H1 (cell line): ENCODE results near the gene SEC24C. TPM values are rescaled to one million over a fixed set of nuclear protein-coding genes. Genes with fewer than 3 reads are reported as not detected.

Experiments used
- BCL11A ChIP-seq, 2 experiments: IDR thresholded peaks; one replicate each; pipeline ENCODE4 v1.6.1; 2011; ENCODE audit warnings: low read depth in 2 of 2, low read length in 2 of 2, mild to moderate bottlenecking in 2 of 2
- CBX5 ChIP-seq: fragments of 300-800, 300-1000 bp; sonication (generic); IDR thresholded peaks from 2 replicates; pipeline ENCODE4 v1.7.1; 2016; ENCODE audit warnings: antibody characterized with exemption, low read length, low read depth
- CEBPB ChIP-seq: IDR thresholded peaks from 2 replicates; pipeline ENCODE4 v1.6.1; 2012; ENCODE audit warnings: low read depth, low read length
- CHD2 ChIP-seq: IDR thresholded peaks from 2 replicates; pipeline ENCODE4 v1.6.1; 2012; ENCODE audit warnings: low read length, improper control_type of control experiment
- CTBP2 ChIP-seq: IDR thresholded peaks from 2 replicates; pipeline ENCODE4 v1.7.0; 2011; ENCODE audit warnings: borderline replicate concordance, mild to moderate bottlenecking, moderate library complexity, mixed read lengths, low read length; ENCODE audit not compliant: insufficient read depth, insufficient read length
- EP300 ChIP-seq, 2 experiments: IDR thresholded peaks; 1 replicate in 1 of 2; 2 replicates in 1 of 2; pipeline ENCODE4 v1.6.1; 2011 to 2012; ENCODE audit warnings: low read depth in 2 of 2, low read length in 2 of 2, mild to moderate bottlenecking in 2 of 2, borderline replicate concordance in 1 of 2, inconsistent platforms in 1 of 2, moderate library complexity in 1 of 2
- EZH2 ChIP-seq: fragments of 200-600 bp; sonication (generic); IDR thresholded peaks from 2 replicates; pipeline ENCODE4 v1.7.1; 2012; ENCODE audit warnings: low read depth, mild to moderate bottlenecking, moderate library complexity, low read length, inconsistent platforms; ENCODE audit not compliant: severe bottlenecking
- HDAC2 ChIP-seq, 2 experiments: fragments of 300-600 bp in 1 of 2; sonication (generic) in 1 of 2; IDR thresholded peaks; 2 replicates each; pipeline ENCODE4 v1.6.1; 2011 to 2012; ENCODE audit warnings: low read depth in 2 of 2, low read length in 2 of 2, mild to moderate bottlenecking in 2 of 2, moderate library complexity in 2 of 2, borderline replicate concordance in 1 of 2, inconsistent platforms in 1 of 2
- JUN ChIP-seq: IDR thresholded peaks from 2 replicates; pipeline ENCODE4 v1.6.1; 2011; ENCODE audit warnings: low read depth, mild to moderate bottlenecking, improper control_type of control experiment, low read length
- NRF1 ChIP-seq: IDR thresholded peaks from 2 replicates; pipeline ENCODE4 v1.6.1; 2011; ENCODE audit warnings: mild to moderate bottlenecking, low read depth, low read length, improper control_type of control experiment
- POU5F1 ChIP-seq: IDR thresholded peaks from 2 replicates; pipeline ENCODE4 v1.6.1; 2011; ENCODE audit warnings: low read depth, mild to moderate bottlenecking, low read length, moderate library complexity
- RNF2 ChIP-seq: fragments of 200-900, 300-1000 bp; sonication (generic); IDR thresholded peaks from 2 replicates; pipeline ENCODE4 v1.7.1; 2016; ENCODE audit warnings: borderline replicate concordance, low read depth, mild to moderate bottlenecking, antibody characterized with exemption, low read length; ENCODE audit not compliant: poor library complexity, severe bottlenecking; ENCODE audit errors: missing control alignments
- SAP30 ChIP-seq: fragments of 300-600 bp; sonication (generic); IDR thresholded peaks from 2 replicates; pipeline ENCODE4 v1.7.1; 2012; ENCODE audit warnings: low read length, moderate library complexity, mild to moderate bottlenecking, inconsistent platforms; ENCODE audit not compliant: insufficient read depth, insufficient replicate concordance
- SIN3A ChIP-seq, 2 experiments: IDR thresholded peaks in 1 of 2; conservative IDR thresholded peaks in 1 of 2; 2 replicates each; pipeline ENCODE4 v1.6.1; 2011 to 2012; ENCODE audit warnings: low read length in 2 of 2, improper control_type of control experiment in 1 of 2, low read depth in 1 of 2, mild to moderate bottlenecking in 1 of 2
- SIX5 ChIP-seq: IDR thresholded peaks from 2 replicates; pipeline ENCODE4 v1.6.1; 2011; ENCODE audit warnings: mild to moderate bottlenecking, low read depth, low read length
- SP2 ChIP-seq: IDR thresholded peaks from 2 replicates; pipeline ENCODE4 v1.6.1; 2012; ENCODE audit warnings: mild to moderate bottlenecking, low read length, inconsistent platforms
- SP4 ChIP-seq: IDR thresholded peaks from 2 replicates; pipeline ENCODE4 v1.6.1; 2012; ENCODE audit warnings: low read length, inconsistent platforms
- polyA plus RNA-seq, 7 experiments: library from polyadenylated mRNA; depleted of rRNA in 3 of 7; stranded (reverse) in 5 of 7; unstranded in 2 of 7; fragments of >200 nt in 5 of 7; fragments of 200-250 nt in 2 of 7; gene quantifications; 1 replicate in 5 of 7; 2 replicates in 1 of 7; 4 replicates in 1 of 7; pipeline versions ENCODE4 v1.2.1 to v1.2.3, GENCODE V29; 2011 to 2013; ENCODE audit warnings: missing spikeins in 2 of 7, mixed read lengths in 2 of 7
- total RNA-seq: library from RNA; stranded (reverse); fragmentation: NEBNext Ultra II Directional; extraction: Animal tissue kit (Norgen Biotek cat#: 25700); gene quantifications from 2 replicates; pipeline ENCODE4 v1.2.1, GENCODE V29; 2021
- TF ChIP-seq, protein P1 (sequence below): IDR thresholded peaks from 2 replicates; pipeline ENCODE4 v1.6.1; 2012; ENCODE audit warnings: inconsistent platforms
- TF ChIP-seq, protein P2 (sequence below), 3 experiments: IDR thresholded peaks; 1 replicate in 2 of 3; 2 replicates in 1 of 3; pipeline versions ENCODE4 v1.5.1 to v1.6.1; 2011; ENCODE audit warnings: low read length in 3 of 3, mild to moderate bottlenecking in 3 of 3, inconsistent platforms in 2 of 3, low read depth in 1 of 3, moderate library complexity in 1 of 3; ENCODE audit not compliant: insufficient read depth in 1 of 3; ENCODE audit errors: control extremely low read depth in 1 of 3
- TF ChIP-seq, protein P3 (sequence below): IDR thresholded peaks from 2 replicates; pipeline ENCODE4 v1.6.1; 2012; ENCODE audit warnings: inconsistent platforms

The SEC24C gene
- total and polyA plus RNA-seq, 2 of the 8 experiments (the other 6 are each of a cell fraction or from before 2014, with no cell fraction given): 63.2 to 67.4 TPM

DNA sequence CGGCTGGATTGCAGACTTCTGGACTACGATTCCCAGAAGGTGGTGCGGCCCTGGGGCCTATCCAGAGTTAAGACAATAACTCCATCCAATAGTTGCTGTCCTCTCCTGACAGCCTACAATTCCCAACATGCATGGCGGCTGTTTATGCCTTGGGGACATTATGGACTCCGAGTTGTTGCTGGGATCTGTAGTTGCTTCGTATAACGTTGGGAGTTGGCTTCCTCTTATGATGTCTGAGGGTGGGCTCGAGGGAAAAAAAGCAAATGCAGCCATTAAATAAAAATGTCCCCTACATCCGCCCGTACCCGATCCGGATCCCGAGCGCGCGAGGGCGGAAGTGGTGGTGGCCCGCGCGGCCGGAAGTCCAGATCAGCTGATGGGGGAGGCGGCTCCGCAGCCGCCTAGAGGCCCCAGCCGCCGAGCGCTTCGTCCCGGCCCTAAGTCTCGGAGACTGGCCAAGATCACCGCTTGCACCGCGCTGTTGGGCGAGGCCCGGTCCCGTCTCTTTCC is 41.1 kb downstream of the SEC24C start, which contains the start of gene ZSWIM8 (continued):
- TF ChIP-seq SP2 (no peak), NRF1 (no peak), BCL11A (IDR thresholded peaks at IDR 0.05; ENCODE audit: low read depth in 2 of 2, low read length in 2 of 2) (no peak), RNF2 (no peak), JUN (no peak), SIX5 (peak; percentile 83), CHD2 (no peak), SAP30 (peak; percentile 76), CTBP2 (no peak), POU5F1 (no peak), EP300 (IDR thresholded peaks at IDR 0.05; ENCODE audit: borderline replicate concordance in 1 of 2, low read depth in 2 of 2, low read length in 2 of 2) (no peak), SP4 (no peak), SIN3A (conservative IDR thresholded peaks at IDR 0.05 in 1 of 2, IDR thresholded peaks at IDR 0.05 in 1 of 2; ENCODE audit: low read depth in 1 of 2, low read length in 2 of 2) (peak; percentile 79 to 95; a peak in 3 of 4 replicates), CEBPB (no peak), HDAC2 (IDR thresholded peaks at IDR 0.05; ENCODE audit: borderline replicate concordance in 1 of 2, low read depth in 2 of 2, low read length in 2 of 2) (peak; percentile 85 to 93), CBX5 (no peak), EZH2 (no peak)
- TF ChIP-seq, protein P1, sequence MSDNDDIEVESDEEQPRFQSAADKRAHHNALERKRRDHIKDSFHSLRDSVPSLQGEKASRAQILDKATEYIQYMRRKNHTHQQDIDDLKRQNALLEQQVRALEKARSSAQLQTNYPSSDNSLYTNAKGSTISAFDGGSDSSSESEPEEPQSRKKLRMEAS: no peak
- TF ChIP-seq, protein P2, sequence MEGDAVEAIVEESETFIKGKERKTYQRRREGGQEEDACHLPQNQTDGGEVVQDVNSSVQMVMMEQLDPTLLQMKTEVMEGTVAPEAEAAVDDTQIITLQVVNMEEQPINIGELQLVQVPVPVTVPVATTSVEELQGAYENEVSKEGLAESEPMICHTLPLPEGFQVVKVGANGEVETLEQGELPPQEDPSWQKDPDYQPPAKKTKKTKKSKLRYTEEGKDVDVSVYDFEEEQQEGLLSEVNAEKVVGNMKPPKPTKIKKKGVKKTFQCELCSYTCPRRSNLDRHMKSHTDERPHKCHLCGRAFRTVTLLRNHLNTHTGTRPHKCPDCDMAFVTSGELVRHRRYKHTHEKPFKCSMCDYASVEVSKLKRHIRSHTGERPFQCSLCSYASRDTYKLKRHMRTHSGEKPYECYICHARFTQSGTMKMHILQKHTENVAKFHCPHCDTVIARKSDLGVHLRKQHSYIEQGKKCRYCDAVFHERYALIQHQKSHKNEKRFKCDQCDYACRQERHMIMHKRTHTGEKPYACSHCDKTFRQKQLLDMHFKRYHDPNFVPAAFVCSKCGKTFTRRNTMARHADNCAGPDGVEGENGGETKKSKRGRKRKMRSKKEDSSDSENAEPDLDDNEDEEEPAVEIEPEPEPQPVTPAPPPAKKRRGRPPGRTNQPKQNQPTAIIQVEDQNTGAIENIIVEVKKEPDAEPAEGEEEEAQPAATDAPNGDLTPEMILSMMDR (IDR thresholded peaks at IDR 0.05; ENCODE audit: control extremely low read depth in 1 of 3, insufficient read depth in 1 of 3, low read depth in 1 of 3, low read length in 3 of 3): peak in 1 of 3 experiments; percentile 2; a peak in 1 of 4 replicates
- TF ChIP-seq, protein P3, sequence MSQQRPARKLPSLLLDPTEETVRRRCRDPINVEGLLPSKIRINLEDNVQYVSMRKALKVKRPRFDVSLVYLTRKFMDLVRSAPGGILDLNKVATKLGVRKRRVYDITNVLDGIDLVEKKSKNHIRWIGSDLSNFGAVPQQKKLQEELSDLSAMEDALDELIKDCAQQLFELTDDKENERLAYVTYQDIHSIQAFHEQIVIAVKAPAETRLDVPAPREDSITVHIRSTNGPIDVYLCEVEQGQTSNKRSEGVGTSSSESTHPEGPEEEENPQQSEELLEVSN: no peak
